Dendritic cell treated with granulocyte-macrophage colony-stimulating factor and Interleukin-4, amounts not matched to agents 40 ng/mL and 50 ng/mL, for 4 days (primary cell): ENCODE results near the gene HAGH.
A peak's percentile ranks its signal among the peaks of the same experiment; 100 is the strongest.
"Not testable (repeated sequence)": the region's sequence is repeated elsewhere in the genome, so short reads cannot be mapped to it uniquely, and the experiment has no call there.

Experiments used
- H3K27ac Mint-ChIP-seq: one replicate; pipeline ENCODE4 v1.8.0; 2022; ENCODE audit warnings: mild to moderate bottlenecking, mixed read lengths
- H3K27me3 Mint-ChIP-seq: one replicate; pipeline ENCODE4 v1.8.0; 2022; ENCODE audit warnings: mild to moderate bottlenecking, mixed read lengths
- H3K36me3 Mint-ChIP-seq: one replicate; pipeline ENCODE4 v1.8.0; 2022; ENCODE audit warnings: low read depth, mixed read lengths
- H3K4me1 Mint-ChIP-seq: one replicate; pipeline ENCODE4 v1.8.0; 2022; ENCODE audit warnings: low read depth, mixed read lengths
- H3K4me3 Mint-ChIP-seq: one replicate; pipeline ENCODE4 v1.8.0; 2022; ENCODE audit warnings: mild to moderate bottlenecking, moderate library complexity, mixed read lengths
- H3K9me3 Mint-ChIP-seq: one replicate; pipeline ENCODE4 v1.8.0; 2022; ENCODE audit warnings: mixed read lengths
- intact Hi-C: fragments of 100-400 bp; cut with micrococcal nuclease; formaldehyde crosslinking; loops from one replicate; pipeline ENCODE4 v1.15.0; 2022

Gene HAGH

GRCh38 chr16:1826691-1827573, at the start of gene HAGH, which contains the start of gene FAHD1:
TSS of gene HAGH (minus strand) at chr16:1826825. CDS start at chr16:1826787, 38 bp downstream.
TSS of gene FAHD1 (plus strand) at chr16:1827206. CDS start at chr16:1827239, 33 bp downstream.
- peaks cover 32% of the 10 kb centered on the region for H3K4me1 Mint-ChIP-seq

GRCh38 chr16:1876066-1876465, 49.4 kb upstream of the HAGH start:
- H3K27me3 Mint-ChIP-seq = peaks cover 55% of the 10 kb centered on the region
- H3K4me1 Mint-ChIP-seq, intact Hi-C loops, H3K27ac Mint-ChIP-seq, H3K4me3 Mint-ChIP-seq, H3K9me3 Mint-ChIP-seq, H3K36me3 Mint-ChIP-seq: not testable (repeated sequence)

More at GRCh38 chr16:1826691-1827573, at the start of gene HAGH, which contains the start of gene FAHD1:
- Mint-ChIP-seq H3K4me3 (peak within 1 kb of the TSS; percentile 88), H3K27me3 (no peaks in the 10 kb centered on the region), H3K9me3 (no peaks in the 10 kb centered on the region), H3K36me3 (peaks cover 52% of the 10 kb centered on the region), H3K27ac (peak within 1 kb of the TSS; percentile 95)
- intact Hi-C loops = no loop called here

- H3K4me3 Mint-ChIP-seq = no peak overlapping the region
- H3K27ac Mint-ChIP-seq = no peak overlapping the region
- H3K4me1 Mint-ChIP-seq = peaks cover 7% of the 10 kb centered on the region
- no peaks in the 10 kb centered on the region for H3K9me3 Mint-ChIP-seq
- peaks cover 54% of the 10 kb centered on the region for H3K27me3 Mint-ChIP-seq
- H3K36me3 Mint-ChIP-seq = peaks cover 6% of the 10 kb centered on the region
- intact Hi-C loops = no loop called here
Measured at GRCh38 chr16:1874854-1875253, 48.2 kb upstream of the HAGH start.

- Mint-ChIP-seq H3K27me3 (peaks cover 43% of the 10 kb centered on the region), H3K4me1 (peaks cover 7% of the 10 kb centered on the region), H3K36me3 (peaks cover 6% of the 10 kb centered on the region), H3K27ac (no peak within 1 kb of the TSS), H3K4me3 (peak within 1 kb of the TSS; percentile 72), H3K9me3 (no peaks in the 10 kb centered on the region)
- intact Hi-C loops = no loop called here
Measured at GRCh38 chr16:1871974-1872635, 45.5 kb upstream of the HAGH start, which contains the start of gene MEIOB. TSS of gene MEIOB (minus strand) at chr16:1872164. CDS start at chr16:1868175, 3,989 bp downstream.

GRCh38 chr16:1870365-1871082, 43.9 kb upstream of the HAGH start:
- H3K4me3 Mint-ChIP-seq = no peak overlapping the region
- peaks cover 7% of the 10 kb centered on the region for H3K4me1 Mint-ChIP-seq
- no peaks in the 10 kb centered on the region for H3K9me3 Mint-ChIP-seq
- no peak overlapping the region for H3K27ac Mint-ChIP-seq
- intact Hi-C loops = no loop called here
- H3K36me3 Mint-ChIP-seq = peaks cover 6% of the 10 kb centered on the region
- peaks cover 35% of the 10 kb centered on the region for H3K27me3 Mint-ChIP-seq

GRCh38 chr16:1865902-1866690, 39.5 kb upstream of the HAGH start:
- Mint-ChIP-seq H3K4me3 (no peak overlapping the region), H3K27ac (no peak overlapping the region), H3K9me3 (no peaks in the 10 kb centered on the region), H3K4me1 (no peaks in the 10 kb centered on the region), H3K27me3 (peaks cover 30% of the 10 kb centered on the region), H3K36me3 (no peaks in the 10 kb centered on the region)
- intact Hi-C loops = no loop called here

GRCh38 chr16:1863681-1864460, 37.2 kb upstream of the HAGH start:
- Mint-ChIP-seq H3K27me3 (peaks cover 39% of the 10 kb centered on the region), H3K4me1 (no peaks in the 10 kb centered on the region), H3K4me3 (no peak overlapping the region), H3K27ac (no peak overlapping the region), H3K36me3 (no peaks in the 10 kb centered on the region), H3K9me3 (no peaks in the 10 kb centered on the region)
- intact Hi-C loops = loop anchor here (1.0 kb wide), 1 partner anchor 65 kb away; no protein-coding TSS in a partner anchor

- H3K27ac Mint-ChIP-seq = no peak overlapping the region
- H3K4me1 Mint-ChIP-seq = no peaks in the 10 kb centered on the region
- no peaks in the 10 kb centered on the region for H3K36me3 Mint-ChIP-seq
- intact Hi-C loops = no loop called here
- peaks cover 51% of the 10 kb centered on the region for H3K27me3 Mint-ChIP-seq
- H3K9me3 Mint-ChIP-seq = no peaks in the 10 kb centered on the region
- H3K4me3 Mint-ChIP-seq = no peak overlapping the region
Measured at GRCh38 chr16:1862394-1862793, 35.8 kb upstream of the HAGH start.

GRCh38 chr16:1861730-1862129, 35.1 kb upstream of the HAGH start:
- H3K9me3 Mint-ChIP-seq = no peaks in the 10 kb centered on the region
- no peak overlapping the region for H3K27ac Mint-ChIP-seq
- no peaks in the 10 kb centered on the region for H3K4me1 Mint-ChIP-seq
- H3K27me3 Mint-ChIP-seq = peaks cover 58% of the 10 kb centered on the region
- H3K36me3 Mint-ChIP-seq = no peaks in the 10 kb centered on the region
- intact Hi-C loops = no loop called here
- H3K4me3 Mint-ChIP-seq = no peak overlapping the region

- Mint-ChIP-seq H3K27me3 (peaks cover 56% of the 10 kb centered on the region), H3K27ac (no peak overlapping the region), H3K4me1 (no peaks in the 10 kb centered on the region), H3K36me3 (no peaks in the 10 kb centered on the region), H3K4me3 (no peak overlapping the region), H3K9me3 (no peaks in the 10 kb centered on the region)
- intact Hi-C loops = no loop called here
Measured at GRCh38 chr16:1859650-1860049, 33.0 kb upstream of the HAGH start.

- no peaks in the 10 kb centered on the region for H3K4me1 Mint-ChIP-seq
- intact Hi-C loops = no loop called here
- no peaks in the 10 kb centered on the region for H3K36me3 Mint-ChIP-seq
- H3K27me3 Mint-ChIP-seq = peaks cover 56% of the 10 kb centered on the region
- H3K4me3 Mint-ChIP-seq = no peak overlapping the region
- no peaks in the 10 kb centered on the region for H3K9me3 Mint-ChIP-seq
- H3K27ac Mint-ChIP-seq = no peak overlapping the region
Measured at GRCh38 chr16:1858189-1858865, 31.7 kb upstream of the HAGH start.

- Mint-ChIP-seq H3K36me3 (no peaks in the 10 kb centered on the region), H3K4me1 (no peaks in the 10 kb centered on the region), H3K9me3 (no peaks in the 10 kb centered on the region), H3K27me3 (peaks cover 56% of the 10 kb centered on the region), H3K27ac (no peak overlapping the region), H3K4me3 (no peak overlapping the region)
- intact Hi-C loops = no loop called here
Measured at GRCh38 chr16:1857433-1858097, 30.9 kb upstream of the HAGH start.
